HFF-Myc (cell line): Measurements from ENCODE around the gene PLXNA4.

ENCODE experiments used
- DNase-seq: peaks from one replicate; pipeline ENCODE4 v3.0.0-alpha.2; 2011; ENCODE audit warnings: low read depth; ENCODE audit errors: extremely low read depth
- H3K4me3 ChIP-seq: replicated peaks from 2 replicates; pipeline ENCODE4 v1.5.1; 2011; ENCODE audit warnings: low read depth, mild to moderate bottlenecking, control low read depth, low read length
- CTCF ChIP-seq: IDR thresholded peaks from 2 replicates; pipeline ENCODE4 v1.5.1; 2012; ENCODE audit warnings: mild to moderate bottlenecking, low read depth, low read length, control low read depth; ENCODE audit errors: missing control alignments

Gene PLXNA4

GRCh38 chr7:132455378-132455777 is 120.9 kb downstream of the PLXNA4 start:
- no peak for TF ChIP-seq CTCF
- DNase-seq = no peak
- no peak overlapping the region for H3K4me3 ChIP-seq

- DNase-seq = no peak
- TF ChIP-seq CTCF = no peak
- no peak overlapping the region for H3K4me3 ChIP-seq
Measured at GRCh38 chr7:132453826-132454225, 122.4 kb downstream of the PLXNA4 start.

GRCh38 chr7:132451161-132451560 is 125.1 kb downstream of the PLXNA4 start:
- no peak for TF ChIP-seq CTCF
- H3K4me3 ChIP-seq = no peak overlapping the region
- DNase-seq = no peak

GRCh38 chr7:132450696-132451095 is 125.6 kb downstream of the PLXNA4 start:
- H3K4me3 ChIP-seq = no peak overlapping the region
- DNase-seq = no peak
- no peak for TF ChIP-seq CTCF

GRCh38 chr7:132450188-132450587 is 126.1 kb downstream of the PLXNA4 start:
- H3K4me3 ChIP-seq = no peak overlapping the region
- no peak for TF ChIP-seq CTCF
- DNase-seq = no peak

GRCh38 chr7:132446666-132447278 is 129.5 kb downstream of the PLXNA4 start:
- TF ChIP-seq CTCF = no peak
- DNase-seq = no peak
- H3K4me3 ChIP-seq = no peak overlapping the region

- DNase-seq = no peak
- H3K4me3 ChIP-seq = no peak overlapping the region
- no peak for TF ChIP-seq CTCF
Measured at GRCh38 chr7:132446260-132446659, 130.0 kb downstream of the PLXNA4 start.
